ENCODE measurements around the gene ZBBX.

DNA sequence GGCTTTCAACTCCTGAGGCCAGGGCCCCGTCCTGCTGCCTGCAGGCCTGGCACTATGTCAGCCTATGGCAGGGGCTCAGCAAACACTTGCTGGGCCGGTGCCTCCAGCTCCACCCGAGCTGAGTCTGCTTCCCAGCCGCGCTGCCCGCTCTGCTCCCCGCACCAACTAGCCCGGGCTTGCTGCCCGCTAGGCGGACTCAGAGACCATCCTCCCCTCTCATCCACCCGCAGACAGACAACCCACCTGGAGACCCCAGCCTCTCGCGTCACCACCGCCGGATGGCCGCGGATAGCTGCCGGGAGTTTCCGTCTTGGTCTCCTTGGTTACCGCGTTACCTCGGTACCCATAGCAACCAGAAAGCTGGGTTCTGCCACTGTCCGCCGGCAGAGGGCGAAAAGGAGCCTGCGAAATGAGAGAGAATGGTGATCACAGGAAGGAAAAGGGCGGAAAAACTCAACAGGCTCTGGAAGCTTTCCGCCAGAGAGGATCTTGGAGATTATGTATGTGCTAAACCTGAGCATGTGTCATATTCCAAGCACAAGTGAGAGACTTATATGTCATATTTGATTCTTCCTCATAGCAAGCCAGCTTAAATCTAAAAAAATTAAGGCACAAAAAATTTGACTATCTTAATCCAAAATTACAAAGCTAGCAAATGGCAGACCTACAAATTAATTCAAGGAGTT, at the start of gene ZBBX:
- TF ChIP-seq EZH2 (IDR thresholded peaks at IDR 0.05; ENCODE audit: insufficient read depth, poor library complexity, severe bottlenecking) (no peak), EZH2phosphoT487 (IDR thresholded peaks at IDR 0.05; ENCODE audit: insufficient read depth, low read depth) (no peak)

All from GM23248 (cell line).